Keratinocyte (primary cell): ENCODE data around the gene ARFIP1. TPM values are rescaled to one million over a fixed set of nuclear protein-coding genes. Genes with fewer than 3 reads are reported as not detected.
"Not testable (repeated sequence)": the region's sequence is repeated elsewhere in the genome, so short reads cannot be mapped to it uniquely, and the experiment has no call there.

Experiments
- DNase-seq: peaks from one replicate; pipeline ENCODE4 v3.0.0-alpha.2; 2011; ENCODE audit warnings: low read depth, missing footprints, low spot score
- FAIRE-seq: peaks from 2 replicates; lab custom pipeline; 2011; peaks lifted over from hg19 to GRCh38; lab: Jason Lieb, UNC
- H2AFZ ChIP-seq: 2 replicates; pipeline ENCODE4 v1.6.0; 2012; ENCODE audit warnings: low read length, control low read depth, inconsistent platforms; ENCODE audit not compliant: control insufficient read depth
- H3K27ac ChIP-seq: 2 replicates; pipeline ENCODE4 v1.5.1; 2011; ENCODE audit warnings: low read length; ENCODE audit not compliant: control insufficient read depth, insufficient read depth
- H3K27me3 ChIP-seq: 3 replicates; pipeline ENCODE4 v1.6.0; 2011; ENCODE audit warnings: low read length; ENCODE audit not compliant: control insufficient read depth, insufficient read depth; ENCODE audit errors: extremely low read depth
- H3K36me3 ChIP-seq, 2 experiments: 2 replicates in 1 of 2; 3 replicates in 1 of 2; pipeline ENCODE4 v1.5.1; 2011; ENCODE audit warnings: low read length in 2 of 2, mild to moderate bottlenecking in 1 of 2; ENCODE audit not compliant: control insufficient read depth in 2 of 2, insufficient read depth in 2 of 2; ENCODE audit errors: extremely low read depth in 1 of 2
- H3K4me1 ChIP-seq: 3 replicates; pipeline ENCODE4 v1.5.1; 2011; ENCODE audit warnings: low read length; ENCODE audit not compliant: control insufficient read depth, insufficient read depth; ENCODE audit errors: extremely low read depth
- H3K4me2 ChIP-seq: 3 replicates; pipeline ENCODE4 v1.6.0; 2011; ENCODE audit warnings: low read depth, low read length; ENCODE audit not compliant: control insufficient read depth, insufficient read depth; ENCODE audit errors: extremely low read depth
- H3K4me3 ChIP-seq, 3 experiments: fragments of 200-600 bp in 1 of 3; sonication (generic) in 1 of 3; 2 replicates in 2 of 3; 3 replicates in 1 of 3; pipeline ENCODE4 v1.5.1; 2011 to 2016; ENCODE audit warnings: low read length in 3 of 3, mild to moderate bottlenecking in 3 of 3, control low read depth in 2 of 3, inconsistent platforms in 1 of 3, low read depth in 1 of 3, mixed read lengths in 1 of 3, mixed run types in 1 of 3, moderate library complexity in 1 of 3; ENCODE audit not compliant: control insufficient read depth in 2 of 3, insufficient read depth in 2 of 3; ENCODE audit errors: extremely low read depth in 1 of 3
- H3K79me2 ChIP-seq: 2 replicates; pipeline ENCODE4 v1.6.0; 2012; ENCODE audit warnings: low read length; ENCODE audit not compliant: control insufficient read depth, insufficient read depth
- H3K9ac ChIP-seq: 3 replicates; pipeline ENCODE4 v1.6.0; 2011; ENCODE audit warnings: low read length; ENCODE audit not compliant: control insufficient read depth, insufficient read depth; ENCODE audit errors: extremely low read depth
- H3K9me1 ChIP-seq: 3 replicates; pipeline ENCODE4 v1.6.0; 2011; ENCODE audit warnings: low read length; ENCODE audit not compliant: control insufficient read depth, insufficient read depth; ENCODE audit errors: extremely low read depth
- H3K9me3 ChIP-seq: 2 replicates; pipeline ENCODE4 v1.5.1; 2012; ENCODE audit warnings: low read depth, low read length; ENCODE audit not compliant: control insufficient read depth
- H4K20me1 ChIP-seq: 3 replicates; pipeline ENCODE4 v1.6.0; 2011; ENCODE audit warnings: low read length; ENCODE audit not compliant: control insufficient read depth, insufficient read depth; ENCODE audit errors: extremely low read depth
- EZH2 ChIP-seq: IDR thresholded peaks from one replicate; pipeline ENCODE4 v1.6.1; 2012; ENCODE audit warnings: inconsistent platforms, mild to moderate bottlenecking, low read length, moderate library complexity
- dilution Hi-C: fragments of 300-500 bp; cut with MboI; formaldehyde crosslinking; loops from one replicate; pipeline ENCODE4 v1.7.0; 2020; ENCODE audit warnings: low sequenced_read_pairs; ENCODE audit not compliant: extremely low pct_ligation_motif_present
- polyA plus RNA-seq, 5 experiments: library from polyadenylated mRNA; depleted of rRNA in 3 of 5; stranded (reverse) in 3 of 5; stranded (forward) in 1 of 5; unstranded in 1 of 5; fragments of >200 nt; gene quantifications; 1 replicate in 1 of 5; 2 replicates in 3 of 5; 3 replicates in 1 of 5; pipeline versions ENCODE4 v1.2.1 to v1.2.3, GENCODE V29; 2011 to 2012; ENCODE audit warnings: missing spikeins in 2 of 5, low read depth in 1 of 5, low replicate concordance in 1 of 5
- TF ChIP-seq, protein P1 (sequence below), 3 experiments: IDR thresholded peaks in 1 of 3; conservative IDR thresholded peaks in 1 of 3; optimal IDR thresholded peaks in 1 of 3; 2 replicates in 2 of 3; 3 replicates in 1 of 3; pipeline versions ENCODE3 to v1.5.1; 2011; ENCODE audit warnings: low read length in 3 of 3, mild to moderate bottlenecking in 3 of 3, moderate library complexity in 2 of 3, control low read depth in 1 of 3, inconsistent platforms in 1 of 3; ENCODE audit not compliant: insufficient read depth in 2 of 3; ENCODE audit errors: extremely low read depth in 1 of 3

The ARFIP1 gene
- polyA plus RNA-seq, 1 donor (not counting 4 experiments of a cell fraction or from before 2014, with no cell fraction given) = 44.4 TPM

DNA sequence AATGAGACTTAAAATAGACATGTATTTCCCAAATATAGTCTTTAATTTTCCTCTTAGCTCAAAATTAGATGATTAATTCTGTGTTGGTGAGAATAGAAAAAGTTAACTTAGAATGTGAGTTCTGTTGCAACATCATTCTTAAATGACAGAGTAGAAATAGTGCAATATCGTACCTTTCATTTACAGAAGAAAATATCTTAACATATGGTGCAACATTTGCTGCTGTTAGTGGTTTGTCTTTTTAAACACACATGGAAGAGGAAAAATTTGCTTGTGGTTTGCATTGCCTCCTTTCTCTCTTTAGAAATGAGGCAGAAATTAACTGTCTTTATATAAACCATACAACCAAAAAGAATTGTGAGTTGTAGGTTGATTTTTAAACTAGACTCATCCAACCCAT, 117.1 kb downstream of the ARFIP1 start:
- TF ChIP-seq EZH2 = no peak
- TF ChIP-seq, protein P1, sequence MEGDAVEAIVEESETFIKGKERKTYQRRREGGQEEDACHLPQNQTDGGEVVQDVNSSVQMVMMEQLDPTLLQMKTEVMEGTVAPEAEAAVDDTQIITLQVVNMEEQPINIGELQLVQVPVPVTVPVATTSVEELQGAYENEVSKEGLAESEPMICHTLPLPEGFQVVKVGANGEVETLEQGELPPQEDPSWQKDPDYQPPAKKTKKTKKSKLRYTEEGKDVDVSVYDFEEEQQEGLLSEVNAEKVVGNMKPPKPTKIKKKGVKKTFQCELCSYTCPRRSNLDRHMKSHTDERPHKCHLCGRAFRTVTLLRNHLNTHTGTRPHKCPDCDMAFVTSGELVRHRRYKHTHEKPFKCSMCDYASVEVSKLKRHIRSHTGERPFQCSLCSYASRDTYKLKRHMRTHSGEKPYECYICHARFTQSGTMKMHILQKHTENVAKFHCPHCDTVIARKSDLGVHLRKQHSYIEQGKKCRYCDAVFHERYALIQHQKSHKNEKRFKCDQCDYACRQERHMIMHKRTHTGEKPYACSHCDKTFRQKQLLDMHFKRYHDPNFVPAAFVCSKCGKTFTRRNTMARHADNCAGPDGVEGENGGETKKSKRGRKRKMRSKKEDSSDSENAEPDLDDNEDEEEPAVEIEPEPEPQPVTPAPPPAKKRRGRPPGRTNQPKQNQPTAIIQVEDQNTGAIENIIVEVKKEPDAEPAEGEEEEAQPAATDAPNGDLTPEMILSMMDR (optimal IDR thresholded peaks at IDR 0.05 in 1 of 3, IDR thresholded peaks at IDR 0.05 in 1 of 3, conservative IDR thresholded peaks at IDR 0.05 in 1 of 3; ENCODE audit: extremely low read depth in 1 of 3, insufficient read depth in 2 of 3, low read length in 3 of 3) = no peak
- no peak overlapping the region for H3K4me3 ChIP-seq
- peaks cover 10% of the 10 kb centered on the region for H3K4me1 ChIP-seq
- H3K36me3 ChIP-seq = no peaks in the 10 kb centered on the region
- H3K27ac ChIP-seq = no peak overlapping the region
- H3K27me3 ChIP-seq = no peaks in the 10 kb centered on the region
- no peak for DNase-seq
- H3K9me1 ChIP-seq = no peaks in the 10 kb centered on the region
- no peaks in the 10 kb centered on the region for H4K20me1 ChIP-seq
- H2AFZ ChIP-seq = no peak overlapping the region
- dilution Hi-C loops = no loop called here
- H3K79me2 ChIP-seq = no peaks in the 10 kb centered on the region
- H3K9me3 ChIP-seq = no peaks in the 10 kb centered on the region
- H3K9ac ChIP-seq = no peak overlapping the region
- H3K4me2 ChIP-seq = no peak overlapping the region
- no peak for FAIRE-seq

DNA sequence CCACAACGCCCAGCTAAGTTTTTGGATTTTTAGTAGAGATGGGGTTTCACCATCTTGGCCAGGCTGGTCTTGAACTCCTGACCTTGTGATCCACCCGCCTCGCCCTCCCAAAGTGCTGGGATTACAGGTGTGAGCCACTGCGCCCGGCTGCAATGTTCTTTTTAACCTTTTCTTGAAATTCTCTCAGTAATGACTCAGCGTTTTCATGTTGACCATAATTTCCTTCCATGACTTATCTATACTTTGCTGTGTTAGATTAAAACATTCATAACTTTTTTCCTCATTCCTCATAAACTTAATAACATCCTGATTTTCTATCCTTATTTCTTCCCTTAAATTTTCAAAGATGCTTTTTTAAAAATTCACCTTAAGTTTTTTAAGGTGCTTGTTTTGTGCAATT, 118.4 kb downstream of the ARFIP1 start:
- peaks cover 10% of the 10 kb centered on the region for H3K4me1 ChIP-seq
- H3K27me3 ChIP-seq, H3K79me2 ChIP-seq, H3K4me2 ChIP-seq, H3K27ac ChIP-seq, DNase-seq, H3K9me3 ChIP-seq, H3K9ac ChIP-seq, H3K36me3 ChIP-seq, FAIRE-seq, H2AFZ ChIP-seq, H3K4me3 ChIP-seq, H4K20me1 ChIP-seq, dilution Hi-C loops, H3K9me1 ChIP-seq: not testable (repeated sequence)

DNA sequence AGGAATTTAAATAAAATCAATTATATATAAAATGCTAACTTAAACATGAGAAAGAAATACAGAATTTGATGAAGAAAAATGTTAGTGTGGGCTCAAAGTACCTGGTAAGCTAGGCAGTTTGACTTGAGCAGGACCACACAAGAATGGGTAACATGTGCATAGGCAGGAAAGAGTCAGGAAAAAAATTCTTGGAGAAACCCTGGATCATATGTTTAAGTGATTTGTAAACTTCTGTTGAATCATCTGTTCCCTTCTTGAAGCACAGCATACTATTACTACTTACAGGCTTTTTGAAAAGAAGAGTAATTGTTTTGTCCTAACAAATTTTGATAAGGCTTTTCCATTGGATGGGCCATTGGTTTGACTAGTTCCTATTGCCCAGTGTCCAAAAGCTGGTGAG, 118.9 kb downstream of the ARFIP1 start:
- dilution Hi-C loops = no loop called here
- no peaks in the 10 kb centered on the region for H3K9me1 ChIP-seq
- DNase-seq (no peak), FAIRE-seq (no peak)
- H3K36me3 ChIP-seq = peaks cover 0 to 1% of the 10 kb centered on the region in 2 experiments
- no peak overlapping the region for H3K9ac ChIP-seq
- no peak for TF ChIP-seq EZH2
- TF ChIP-seq, protein P1 (optimal IDR thresholded peaks at IDR 0.05 in 1 of 3, IDR thresholded peaks at IDR 0.05 in 1 of 3, conservative IDR thresholded peaks at IDR 0.05 in 1 of 3; ENCODE audit: extremely low read depth in 1 of 3, insufficient read depth in 2 of 3, low read length in 3 of 3) = no peak
- no peak overlapping the region for H3K4me3 ChIP-seq
- H2AFZ ChIP-seq = no peak overlapping the region
- H3K9me3 ChIP-seq = no peaks in the 10 kb centered on the region
- no peak overlapping the region for H3K4me2 ChIP-seq
- H4K20me1 ChIP-seq = no peaks in the 10 kb centered on the region
- H3K27me3 ChIP-seq = no peaks in the 10 kb centered on the region
- H3K4me1 ChIP-seq = peaks cover 10% of the 10 kb centered on the region
- no peak overlapping the region for H3K27ac ChIP-seq
- no peaks in the 10 kb centered on the region for H3K79me2 ChIP-seq
